ENCODE measurements around the gene TRIM33.
"Not testable (repeated sequence)": the region's sequence is repeated elsewhere in the genome, so short reads cannot be mapped to it uniquely, and the experiment has no call there.

Gene TRIM33

GRCh38 chr1:114462341-114462740 is 48.7 kb downstream of the TRIM33 start:
- DNase-seq = no peak

GRCh38 chr1:114458237-114458777 is 52.7 kb downstream of the TRIM33 start:
- no peak for DNase-seq

- DNase-seq = no peak
These were observed 53.2 kb downstream of the TRIM33 start for GRCh38 chr1:114457675-114458236.

DNA sequence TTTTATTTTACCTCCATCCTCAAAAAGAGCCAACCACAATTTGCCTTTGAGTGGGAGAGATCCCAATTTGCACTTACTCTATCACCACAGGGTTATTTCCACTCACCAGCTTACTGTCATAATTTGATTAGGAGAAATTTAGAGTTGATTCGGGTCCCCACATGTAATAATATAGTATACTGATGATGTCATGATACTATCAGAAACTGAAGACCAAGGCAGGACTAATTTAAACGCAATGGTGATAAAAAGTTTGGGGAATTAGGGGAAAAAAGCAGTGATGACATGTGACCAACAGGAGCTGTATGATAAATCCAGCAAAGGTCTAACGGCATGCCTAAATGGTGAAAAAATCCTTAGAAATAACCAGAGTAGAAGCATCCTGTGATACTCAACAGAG is 54.4 kb downstream of the TRIM33 start:
- no peak for DNase-seq

- no peak for DNase-seq
These were observed 55.8 kb downstream of the TRIM33 start for GRCh38 chr1:114455102-114455785.

DNA sequence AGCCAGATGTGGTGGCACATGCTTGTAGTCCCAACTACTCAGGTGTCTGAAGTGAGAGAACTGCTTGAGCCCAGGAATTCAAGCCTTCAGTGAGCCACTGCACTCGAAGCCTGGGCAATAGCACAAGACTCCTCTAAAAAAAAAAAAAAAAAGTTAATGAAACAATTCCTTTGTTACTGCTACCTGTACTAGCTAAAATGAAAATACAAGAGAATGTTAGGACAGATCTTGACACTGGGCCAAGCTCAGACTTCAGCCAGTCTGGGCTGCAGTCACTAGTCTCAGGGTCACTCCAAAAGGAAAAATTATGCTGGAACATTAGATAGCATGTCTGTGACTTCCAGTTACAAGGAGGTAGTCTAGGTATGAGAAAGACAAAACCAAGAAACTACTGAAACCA is 56.5 kb downstream of the TRIM33 start:
- no peak for DNase-seq

DNA sequence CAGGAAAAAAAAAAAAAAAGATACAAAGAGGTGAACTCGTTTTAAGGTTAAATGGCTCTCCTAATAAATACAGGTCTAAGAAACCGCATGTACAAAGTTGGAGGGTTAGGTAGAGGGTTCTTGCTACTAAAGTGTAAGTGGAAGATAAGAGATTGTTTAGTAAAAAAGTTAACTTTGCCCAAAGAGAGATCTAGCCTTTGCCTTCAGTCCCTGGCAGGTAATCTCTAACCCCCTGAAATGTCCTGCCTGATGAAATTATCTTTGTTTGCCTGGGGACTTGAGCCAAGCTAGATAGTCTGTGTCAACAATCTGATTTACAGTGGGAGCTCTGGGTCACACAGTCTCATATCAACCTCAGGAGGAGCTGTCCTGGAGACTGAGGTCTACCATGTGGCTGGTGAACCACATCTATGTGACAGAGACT is 57.6 kb downstream of the TRIM33 start:
- no peak for DNase-seq

DNA sequence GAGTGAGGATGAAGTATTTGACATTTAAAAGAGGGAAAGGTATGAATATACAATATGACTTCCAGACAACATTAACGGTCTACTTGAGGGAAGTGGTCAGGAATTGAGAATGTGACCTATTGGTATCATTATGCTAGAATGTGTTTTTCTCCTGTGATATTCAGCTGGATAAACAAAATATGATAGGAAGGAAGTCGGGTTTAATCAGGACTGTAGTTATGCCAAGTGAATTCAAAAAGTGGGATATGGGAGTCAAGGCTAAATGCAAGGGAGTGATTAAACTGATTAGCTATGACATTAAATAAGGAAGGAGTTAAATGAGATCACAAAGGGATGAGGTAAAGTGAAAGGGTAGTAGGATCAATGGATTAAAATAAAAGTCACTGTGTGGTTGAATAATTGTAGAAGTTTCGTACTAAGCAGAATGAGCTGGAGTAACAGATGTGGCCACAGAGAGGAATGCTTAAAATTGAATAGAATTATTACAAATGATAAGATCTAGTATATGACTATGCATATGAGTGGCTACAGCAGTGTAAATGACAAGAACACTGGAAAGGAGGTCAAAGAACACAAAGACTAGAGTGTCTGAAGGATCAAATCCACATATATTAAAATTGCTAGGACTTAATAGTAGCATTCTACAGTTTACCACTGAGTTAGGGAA is 62.5 kb downstream of the TRIM33 start:
- DNase-seq = no peak

DNA sequence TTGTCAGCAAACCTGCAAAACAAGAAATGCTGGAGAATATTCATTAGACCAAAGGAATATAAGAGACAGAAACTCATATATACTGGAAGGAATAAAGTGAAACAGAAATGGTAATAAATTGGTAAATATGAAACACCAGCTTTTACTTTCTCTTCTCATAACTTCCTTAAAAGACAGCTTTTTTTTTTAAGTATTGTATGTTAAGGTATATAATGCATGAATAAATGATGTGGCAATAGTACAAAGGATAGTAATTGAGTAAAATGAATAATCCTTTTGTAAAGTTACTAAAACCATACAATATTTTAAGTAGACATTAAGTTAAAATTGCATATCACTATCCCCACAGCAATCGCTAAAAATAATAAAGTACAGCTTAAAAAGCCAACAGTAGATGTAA is 64.8 kb downstream of the TRIM33 start:
- no peak for DNase-seq

GRCh38 chr1:114443226-114443625 is 67.8 kb downstream of the TRIM33 start:
- not testable (repeated sequence) for DNase-seq

GRCh38 chr1:114441332-114441731 is 69.7 kb downstream of the TRIM33 start:
- DNase-seq = no peak

GRCh38 chr1:114439369-114439768 is 71.6 kb downstream of the TRIM33 start:
- no peak for DNase-seq

- DNase-seq = no peak
These were observed 73.2 kb downstream of the TRIM33 start for GRCh38 chr1:114437812-114438211.

DNA sequence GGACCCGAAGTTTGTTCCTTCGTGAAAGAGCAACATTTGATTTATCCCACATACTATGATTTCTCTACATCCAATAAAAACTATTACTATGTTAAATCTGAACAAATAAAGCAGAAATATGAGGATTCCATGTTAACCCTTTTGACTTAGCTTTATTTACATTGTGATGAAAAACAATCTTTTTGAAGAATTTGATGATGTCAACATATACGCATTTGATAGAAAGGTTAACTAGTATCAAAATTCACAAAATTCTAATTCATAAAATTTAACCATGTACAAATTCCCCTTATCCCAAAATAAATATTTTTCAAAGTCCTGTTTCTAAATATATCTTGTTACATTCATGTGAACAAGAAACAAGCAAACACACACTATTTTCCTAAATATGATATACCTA is 74.2 kb downstream of the TRIM33 start:
- no peak for DNase-seq

DNA sequence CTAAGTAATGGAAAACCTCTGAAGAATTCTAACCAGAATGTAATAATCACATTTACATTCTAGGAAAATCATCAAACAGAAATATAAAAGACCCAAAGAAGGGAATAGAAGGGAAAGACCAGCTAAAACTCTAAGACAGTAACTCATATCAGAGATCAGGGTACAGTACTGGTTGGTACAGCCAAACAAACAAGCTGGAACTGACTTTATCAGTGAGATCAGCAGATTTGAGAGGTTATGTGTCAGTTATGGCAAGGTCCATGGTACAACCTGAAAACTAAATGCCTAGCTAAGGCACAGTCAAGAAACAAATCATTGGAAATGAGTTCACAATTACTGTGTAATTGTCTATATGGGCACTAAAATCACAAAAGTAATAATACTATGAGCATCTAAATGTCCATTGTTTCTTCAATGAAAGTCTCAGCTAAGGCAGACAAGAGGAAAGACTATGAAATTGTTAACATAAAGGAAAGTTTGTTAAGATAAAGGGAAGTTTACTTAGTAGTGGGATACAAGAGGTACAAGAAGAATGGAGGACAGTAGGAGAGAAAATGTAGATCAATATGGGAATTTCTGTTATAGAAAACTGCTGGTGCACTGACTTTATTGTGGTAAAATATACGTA is 75.8 kb downstream of the TRIM33 start:
- DNase-seq = no peak

DNA sequence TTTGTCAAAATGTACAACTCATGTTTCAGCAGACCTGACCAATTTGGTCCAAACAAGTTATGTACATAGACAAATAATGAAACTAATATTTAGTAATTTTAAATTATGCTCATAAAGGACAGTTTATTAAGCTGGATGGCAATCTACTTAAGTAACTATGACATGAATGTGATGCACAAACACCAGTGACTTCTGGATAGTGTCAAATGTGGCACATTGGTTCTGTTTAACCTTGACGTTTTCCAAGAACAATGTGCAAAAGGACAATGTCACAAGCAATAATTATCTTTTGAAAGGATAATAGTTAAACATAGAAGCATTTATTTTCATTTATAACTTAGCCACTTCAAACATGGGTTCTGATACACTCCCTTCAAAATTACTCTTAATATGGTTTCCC is 80.0 kb downstream of the TRIM33 start:
- no peak for DNase-seq

DNA sequence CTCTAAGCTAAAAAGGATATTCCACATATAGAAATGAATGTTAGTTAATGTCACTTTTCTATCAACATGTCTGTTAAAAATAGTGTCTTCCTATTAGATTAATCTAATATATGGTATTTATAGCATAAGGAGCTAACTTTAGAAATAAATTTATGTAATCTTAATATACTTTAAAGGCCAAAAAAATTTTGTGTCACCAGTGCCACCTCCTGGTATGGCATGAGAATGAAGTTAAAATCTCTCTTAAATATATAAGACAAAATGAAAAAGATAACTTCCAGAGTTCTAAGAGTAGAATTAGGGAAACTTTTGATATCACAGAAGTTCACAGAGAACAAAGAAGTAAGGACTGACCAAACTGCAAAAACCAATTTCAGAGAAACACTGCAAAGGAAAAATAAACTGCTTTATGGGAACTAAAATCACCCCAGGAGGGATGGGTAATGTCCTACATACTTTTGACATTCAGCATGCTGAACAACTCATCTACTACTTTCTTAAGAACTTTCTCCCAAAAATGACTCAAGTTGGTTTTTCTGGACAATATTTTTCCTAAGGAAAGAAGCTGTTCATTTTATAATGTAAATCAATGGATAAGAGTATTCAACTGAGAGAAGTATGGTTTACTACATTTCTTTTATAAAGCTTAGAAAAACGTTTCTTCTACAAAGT is 82.8 kb downstream of the TRIM33 start:
- no peak for DNase-seq

- DNase-seq = no peak
These were observed 83.4 kb downstream of the TRIM33 start for GRCh38 chr1:114427612-114428011.

- DNase-seq = no peak
These were observed 87.5 kb downstream of the TRIM33 start for GRCh38 chr1:114423455-114423854.

GRCh38 chr1:114418948-114419347 is 92.1 kb downstream of the TRIM33 start:
- not testable (repeated sequence) for DNase-seq

DNA sequence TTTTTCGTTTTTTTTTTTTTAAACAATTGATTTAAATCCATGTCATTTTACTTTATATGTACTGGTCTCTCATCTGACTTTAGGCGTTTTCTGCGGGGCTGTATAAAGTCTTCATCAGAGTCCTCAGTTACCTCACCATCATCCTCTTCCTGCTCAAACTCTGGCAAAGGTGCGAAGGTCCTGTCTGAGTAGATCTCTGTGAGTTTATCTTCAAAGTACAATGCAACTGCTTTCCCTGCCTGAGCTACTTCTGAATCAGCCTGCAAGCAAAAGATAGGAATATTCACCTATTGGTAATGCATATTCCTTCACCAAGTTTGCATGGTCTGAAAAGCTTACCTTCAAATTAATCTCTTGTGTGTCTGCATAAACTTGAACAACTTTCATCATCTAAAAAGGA is 113.4 kb downstream of the TRIM33 start:
- no peak for DNase-seq

- no peak for DNase-seq
These were observed 115.1 kb downstream of the TRIM33 start for GRCh38 chr1:114395863-114396262.

DNA sequence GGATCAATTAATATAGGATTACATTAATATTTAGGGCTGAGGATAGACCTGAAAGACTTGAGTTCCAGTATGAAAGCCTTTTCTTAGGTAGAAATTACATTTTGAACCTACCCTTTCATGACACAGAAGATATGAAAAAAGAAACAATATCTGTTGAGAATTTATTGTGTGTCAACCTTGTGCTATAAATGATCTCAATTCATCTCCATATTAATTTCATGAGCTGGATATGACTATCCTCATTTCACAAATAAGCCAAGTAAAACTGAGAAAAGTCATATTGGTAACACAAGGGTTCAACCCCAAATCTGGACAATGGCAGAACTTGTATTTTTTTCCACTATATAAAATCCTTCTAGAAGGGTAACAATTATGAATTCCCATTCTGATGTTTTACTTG is 120.0 kb downstream of the TRIM33 start:
- DNase-seq = no peak
